ENCODE measurements around the gene CASP5.

The CASP5 gene

GRCh38 chr11:105033343-105033742 is 10.4 kb upstream of the CASP5 start:
- H3K4me2 ChIP-seq (ENCODE audit: insufficient read depth, low read length, poor library complexity, severe bottlenecking), result no peak overlapping the region
- H2BK12ac ChIP-seq (ENCODE audit: low read length), result no peak overlapping the region
- no peak overlapping the region for H3K4ac ChIP-seq (ENCODE audit: low read length)
- H2BK15ac ChIP-seq (ENCODE audit: low read length), result no peak overlapping the region
- DNase-seq (ENCODE audit: low spot score), result no peak
- no peak overlapping the region for H3K23ac ChIP-seq (ENCODE audit: low read depth, low read length, poor library complexity)
- no peaks in the 10 kb centered on the region for H3K9me3 ChIP-seq (replicated peaks in 1 of 2; ENCODE audit: control insufficient read depth in 2 of 2, insufficient read depth in 1 of 2, low read depth in 1 of 2, low read length in 2 of 2)
- no peak overlapping the region for H3K4me3 ChIP-seq (ENCODE audit: low read length in 2 of 2)
- H2AFZ ChIP-seq (ENCODE audit: low read length), result no peak overlapping the region
- H3K18ac ChIP-seq (ENCODE audit: low read length), result no peak overlapping the region
- peaks cover 2% of the 10 kb centered on the region for H3K79me1 ChIP-seq (ENCODE audit: low read depth, low read length)
- peaks cover 0 to 2% of the 10 kb centered on the region in 2 donors for H3K4me1 ChIP-seq (ENCODE audit: control insufficient read depth in 2 of 2, insufficient read depth in 1 of 2, low read depth in 1 of 2, low read length in 2 of 2)
- H2AK5ac ChIP-seq (ENCODE audit: low read depth, low read length), result no peak overlapping the region
- no peak overlapping the region for H2BK5ac ChIP-seq (ENCODE audit: low read length)
- H4K8ac ChIP-seq (ENCODE audit: low read depth, low read length), result no peak overlapping the region
- no peak overlapping the region for H3K27ac ChIP-seq (replicated peaks; ENCODE audit: low read length)
- WGBS, 2 donors (ENCODE audit: extremely low coverage in 2 of 2, insufficient read length in 2 of 2, insufficient replicate concordance in 1 of 2), result no CpG with 5 or more reads among the region's 3 CpGs
- peak overlapping the region; percentile 19 for H4K91ac ChIP-seq (ENCODE audit: low read depth, low read length, poor library complexity)
- no peak overlapping the region for H3K9ac ChIP-seq (ENCODE audit: low read depth, low read length, poor library complexity)
- H3K27me3 ChIP-seq (ENCODE audit: control insufficient read depth in 3 of 3, insufficient read depth in 3 of 3, low read depth in 1 of 3, low read length in 3 of 3), result no peaks in the 10 kb centered on the region
- no peak overlapping the region for H3K14ac ChIP-seq (ENCODE audit: low read length)
- H3K36me3 ChIP-seq (replicated peaks in 1 of 2; ENCODE audit: control insufficient read depth in 2 of 2, insufficient read depth in 2 of 2, low read length in 2 of 2), result peaks cover 0 to 2% of the 10 kb centered on the region in 2 donors
- H2BK120ac ChIP-seq (ENCODE audit: low read depth, low read length), result no peak overlapping the region

- no peak overlapping the region for H3K14ac ChIP-seq (ENCODE audit: low read length)
- H3K4me3 ChIP-seq (ENCODE audit: low read length in 2 of 2), result no peak overlapping the region
- no peak overlapping the region for H3K9ac ChIP-seq (ENCODE audit: low read depth, low read length, poor library complexity)
- no peaks in the 10 kb centered on the region for H3K27me3 ChIP-seq (ENCODE audit: control insufficient read depth in 3 of 3, insufficient read depth in 3 of 3, low read depth in 1 of 3, low read length in 3 of 3)
- peaks cover 0 to 2% of the 10 kb centered on the region in 2 donors for H3K4me1 ChIP-seq (ENCODE audit: control insufficient read depth in 2 of 2, insufficient read depth in 1 of 2, low read depth in 1 of 2, low read length in 2 of 2)
- WGBS, 2 donors (ENCODE audit: extremely low coverage in 2 of 2, insufficient read length in 2 of 2, insufficient replicate concordance in 1 of 2), result no CpG with 5 or more reads among the region's 2 CpGs
- H4K91ac ChIP-seq (ENCODE audit: low read depth, low read length, poor library complexity), result no peak overlapping the region
- H2BK15ac ChIP-seq (ENCODE audit: low read length), result no peak overlapping the region
- no peak overlapping the region for H2BK5ac ChIP-seq (ENCODE audit: low read length)
- DNase-seq (ENCODE audit: low spot score), result no peak
- H2AFZ ChIP-seq (ENCODE audit: low read length), result no peak overlapping the region
- H2BK120ac ChIP-seq (ENCODE audit: low read depth, low read length), result no peak overlapping the region
- H2AK5ac ChIP-seq (ENCODE audit: low read depth, low read length), result no peak overlapping the region
- peaks cover 0 to 2% of the 10 kb centered on the region in 2 donors for H3K36me3 ChIP-seq (replicated peaks in 1 of 2; ENCODE audit: control insufficient read depth in 2 of 2, insufficient read depth in 2 of 2, low read length in 2 of 2)
- peaks cover 2% of the 10 kb centered on the region for H3K79me1 ChIP-seq (ENCODE audit: low read depth, low read length)
- H3K4ac ChIP-seq (ENCODE audit: low read length), result no peak overlapping the region
- H2BK12ac ChIP-seq (ENCODE audit: low read length), result no peak overlapping the region
- no peak overlapping the region for H3K4me2 ChIP-seq (ENCODE audit: insufficient read depth, low read length, poor library complexity, severe bottlenecking)
- H3K18ac ChIP-seq (ENCODE audit: low read length), result no peak overlapping the region
- H3K9me3 ChIP-seq (replicated peaks in 1 of 2; ENCODE audit: control insufficient read depth in 2 of 2, insufficient read depth in 1 of 2, low read depth in 1 of 2, low read length in 2 of 2), result no peaks in the 10 kb centered on the region
- H3K27ac ChIP-seq (replicated peaks; ENCODE audit: low read length), result no peak overlapping the region
- H3K23ac ChIP-seq (ENCODE audit: low read depth, low read length, poor library complexity), result no peak overlapping the region
- no peak overlapping the region for H4K8ac ChIP-seq (ENCODE audit: low read depth, low read length)
These were observed 9.5 kb upstream of the CASP5 start for GRCh38 chr11:105032495-105032894.

- Histone ChIP-seq H3K36me3 (replicated peaks in 1 of 2; ENCODE audit: control insufficient read depth in 2 of 2, insufficient read depth in 2 of 2, low read length in 2 of 2) (peaks cover 0 to 2% of the 10 kb centered on the region in 2 donors), H2BK5ac (ENCODE audit: low read length) (no peak overlapping the region), H4K8ac (ENCODE audit: low read depth, low read length) (no peak overlapping the region), H2BK15ac (ENCODE audit: low read length) (no peak overlapping the region), H2BK120ac (ENCODE audit: low read depth, low read length) (no peak overlapping the region), H2AK5ac (ENCODE audit: low read depth, low read length) (no peak overlapping the region), H3K4me1 (ENCODE audit: control insufficient read depth in 2 of 2, insufficient read depth in 1 of 2, low read depth in 1 of 2, low read length in 2 of 2) (peaks cover 0 to 2% of the 10 kb centered on the region in 2 donors), H3K27me3 (ENCODE audit: control insufficient read depth in 3 of 3, insufficient read depth in 3 of 3, low read depth in 1 of 3, low read length in 3 of 3) (no peaks in the 10 kb centered on the region), H3K4me2 (ENCODE audit: insufficient read depth, low read length, poor library complexity, severe bottlenecking) (no peak overlapping the region), H3K4ac (ENCODE audit: low read length) (no peak overlapping the region), H4K91ac (ENCODE audit: low read depth, low read length, poor library complexity) (no peak overlapping the region), H3K9me3 (replicated peaks in 1 of 2; ENCODE audit: control insufficient read depth in 2 of 2, insufficient read depth in 1 of 2, low read depth in 1 of 2, low read length in 2 of 2) (no peaks in the 10 kb centered on the region), H2BK12ac (ENCODE audit: low read length) (no peak overlapping the region), H3K4me3 (ENCODE audit: low read length in 2 of 2) (no peak overlapping the region), H3K14ac (ENCODE audit: low read length) (no peak overlapping the region), H3K27ac (replicated peaks; ENCODE audit: low read length) (no peak overlapping the region), H3K18ac (ENCODE audit: low read length) (no peak overlapping the region), H2AFZ (ENCODE audit: low read length) (no peak overlapping the region), H3K9ac (ENCODE audit: low read depth, low read length, poor library complexity) (no peak overlapping the region), H3K79me1 (ENCODE audit: low read depth, low read length) (peaks cover 2% of the 10 kb centered on the region), H3K23ac (ENCODE audit: low read depth, low read length, poor library complexity) (no peak overlapping the region)
- WGBS, 2 donors (ENCODE audit: extremely low coverage in 2 of 2, insufficient read length in 2 of 2, insufficient replicate concordance in 1 of 2), result no CpG with 5 or more reads among the region's 3 CpGs
- DNase-seq (ENCODE audit: low spot score), result no peak
These were observed 4.7 kb upstream of the CASP5 start for GRCh38 chr11:105027678-105028077.

GRCh38 chr11:105024394-105024793 is 1.4 kb upstream of the CASP5 start:
- Histone ChIP-seq H3K9me3 (replicated peaks in 1 of 2; ENCODE audit: control insufficient read depth in 2 of 2, insufficient read depth in 1 of 2, low read depth in 1 of 2, low read length in 2 of 2) (no peaks in the 10 kb centered on the region), H3K4me3 (ENCODE audit: low read length in 2 of 2) (no peak overlapping the region), H2BK120ac (ENCODE audit: low read depth, low read length) (no peak overlapping the region), H3K36me3 (replicated peaks in 1 of 2; ENCODE audit: control insufficient read depth in 2 of 2, insufficient read depth in 2 of 2, low read length in 2 of 2) (no peaks in the 10 kb centered on the region), H2BK15ac (ENCODE audit: low read length) (no peak overlapping the region), H3K18ac (ENCODE audit: low read length) (no peak overlapping the region), H4K91ac (ENCODE audit: low read depth, low read length, poor library complexity) (no peak overlapping the region), H2AFZ (ENCODE audit: low read length) (no peak overlapping the region), H2BK12ac (ENCODE audit: low read length) (no peak overlapping the region), H3K9ac (ENCODE audit: low read depth, low read length, poor library complexity) (no peak overlapping the region), H4K8ac (ENCODE audit: low read depth, low read length) (no peak overlapping the region), H2AK5ac (ENCODE audit: low read depth, low read length) (no peak overlapping the region), H3K27ac (replicated peaks; ENCODE audit: low read length) (no peak overlapping the region), H3K27me3 (ENCODE audit: control insufficient read depth in 3 of 3, insufficient read depth in 3 of 3, low read depth in 1 of 3, low read length in 3 of 3) (no peaks in the 10 kb centered on the region), H3K23ac (ENCODE audit: low read depth, low read length, poor library complexity) (no peak overlapping the region), H2BK5ac (ENCODE audit: low read length) (no peak overlapping the region), H3K14ac (ENCODE audit: low read length) (no peak overlapping the region), H3K4me1 (ENCODE audit: control insufficient read depth in 2 of 2, insufficient read depth in 1 of 2, low read depth in 1 of 2, low read length in 2 of 2) (no peaks in the 10 kb centered on the region), H3K4ac (ENCODE audit: low read length) (no peak overlapping the region), H3K79me1 (ENCODE audit: low read depth, low read length) (no peaks in the 10 kb centered on the region), H3K4me2 (ENCODE audit: insufficient read depth, low read length, poor library complexity, severe bottlenecking) (no peak overlapping the region)
- no CpG with 5 or more reads among the region's 1 CpG for WGBS, 2 donors (ENCODE audit: extremely low coverage in 2 of 2, insufficient read length in 2 of 2, insufficient replicate concordance in 1 of 2)
- no peak for DNase-seq (ENCODE audit: low spot score)
